Measurements from ENCODE around the gene ASCL3.
"Not testable (repeated sequence)": the region's sequence is repeated elsewhere in the genome, so short reads cannot be mapped to it uniquely, and the experiment has no call there.

The ASCL3 gene

GRCh38 chr11:8942518-8943066 lies at the start of gene ASCL3:
Gene ASCL3 (minus strand): TSS chr11:8943016. CDS start chr11:8938161, 4,855 bp downstream.
- DNase-seq = no peak

DNA sequence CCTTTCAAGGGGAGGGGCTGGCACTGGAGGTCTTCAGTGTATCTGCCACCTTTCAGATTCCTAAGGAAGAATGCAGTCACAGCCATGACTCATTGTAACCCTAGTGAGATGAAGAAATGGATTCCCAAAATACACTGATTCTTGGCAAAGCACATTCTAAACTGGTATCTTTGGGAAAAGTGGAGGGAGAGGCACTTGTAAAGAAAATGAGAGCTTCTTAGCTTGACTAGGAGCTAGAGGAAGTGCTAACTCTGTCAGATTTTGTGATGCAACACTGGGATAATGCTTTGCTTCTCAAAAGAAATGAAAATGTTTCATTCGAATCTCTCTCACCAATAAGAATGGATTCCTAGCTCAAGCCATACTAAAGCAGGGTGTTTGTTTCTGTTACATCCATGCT lies 46.6 kb upstream of the ASCL3 start:
- no peak for DNase-seq

DNA sequence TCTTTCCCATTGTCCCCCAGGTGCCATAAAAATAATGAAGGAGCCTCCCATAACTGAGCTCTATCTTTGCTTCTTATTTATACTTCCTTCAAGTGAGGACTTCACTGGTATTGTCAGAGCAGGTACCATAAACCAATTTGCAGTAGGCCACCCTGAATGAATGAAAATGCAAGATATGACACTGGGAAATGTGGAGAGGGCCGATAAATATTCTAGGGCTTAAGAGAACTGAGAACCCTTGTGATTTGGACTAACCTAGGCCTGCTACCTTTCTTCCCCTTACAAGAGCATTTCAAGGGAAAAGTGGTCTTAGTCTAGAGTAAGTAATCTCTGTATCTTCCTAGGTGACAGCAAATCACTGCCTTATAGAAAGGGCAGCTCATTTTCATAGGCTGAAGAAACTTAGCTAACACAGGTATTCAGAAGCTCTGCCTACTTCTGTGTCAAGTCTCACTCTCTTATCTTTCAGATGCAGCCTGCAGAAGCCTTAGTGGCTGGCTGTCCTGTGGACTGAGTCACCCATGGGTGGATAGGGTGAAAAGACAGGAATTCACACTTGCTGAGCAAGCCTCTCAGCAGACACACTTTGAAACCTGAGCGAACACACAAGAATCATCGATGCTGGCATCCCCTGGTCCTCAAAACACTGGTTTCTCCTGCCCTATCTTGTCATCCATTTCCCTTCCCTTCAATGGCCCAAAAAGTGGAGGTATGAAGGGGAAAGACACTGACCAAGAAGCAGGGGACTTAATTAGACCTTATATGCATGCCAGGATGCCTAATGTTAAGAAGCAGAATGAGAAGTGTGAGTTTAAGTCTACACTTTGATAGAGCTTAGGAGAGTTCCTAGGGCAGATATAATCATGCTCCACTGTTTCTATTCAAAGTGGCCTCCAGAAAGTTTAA lies 45.8 kb upstream of the ASCL3 start:
- peak; percentile 85 for DNase-seq

GRCh38 chr11:8987446-8987845 lies 44.6 kb upstream of the ASCL3 start:
- DNase-seq = no peak

DNA sequence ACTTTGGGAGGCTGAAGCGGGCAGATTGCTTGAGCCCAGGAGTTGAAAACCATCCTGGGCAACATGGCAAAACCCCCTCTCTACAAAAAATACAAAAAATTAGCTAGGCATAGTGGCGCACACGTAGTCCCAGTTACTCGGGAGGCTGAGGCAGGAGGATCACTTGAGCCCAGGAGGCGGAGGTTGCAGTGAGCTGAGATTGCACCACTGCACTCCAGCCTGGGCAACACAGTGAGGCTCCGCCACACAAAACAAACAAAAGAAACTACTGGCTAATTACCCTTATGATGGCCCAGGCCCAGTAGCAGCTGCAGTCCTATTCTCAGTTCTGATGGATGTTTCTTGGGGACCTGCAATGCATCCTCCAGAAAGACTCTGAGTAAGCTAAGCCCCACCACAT lies 44.0 kb upstream of the ASCL3 start:
- DNase-seq = not testable (repeated sequence)

DNA sequence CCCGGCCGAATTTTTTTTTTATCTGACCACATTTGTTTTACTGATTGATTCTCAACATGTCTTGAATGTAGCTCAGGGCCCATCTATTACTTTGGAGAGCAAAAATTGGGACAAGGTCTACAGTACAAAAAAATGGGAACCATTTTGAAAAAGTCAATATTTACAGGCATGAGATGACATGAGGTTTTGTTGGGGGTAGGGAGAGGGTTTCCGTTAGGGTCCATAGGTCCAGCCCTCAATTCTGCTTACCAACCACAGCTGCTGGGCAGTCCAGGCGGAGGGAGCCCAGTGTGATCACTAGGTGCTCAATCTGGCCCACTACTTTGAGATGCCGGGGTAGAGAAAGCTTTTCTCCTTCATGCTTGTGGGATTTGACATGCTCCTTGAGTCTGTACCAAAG lies 42.6 kb upstream of the ASCL3 start:
- no peak for DNase-seq

DNA sequence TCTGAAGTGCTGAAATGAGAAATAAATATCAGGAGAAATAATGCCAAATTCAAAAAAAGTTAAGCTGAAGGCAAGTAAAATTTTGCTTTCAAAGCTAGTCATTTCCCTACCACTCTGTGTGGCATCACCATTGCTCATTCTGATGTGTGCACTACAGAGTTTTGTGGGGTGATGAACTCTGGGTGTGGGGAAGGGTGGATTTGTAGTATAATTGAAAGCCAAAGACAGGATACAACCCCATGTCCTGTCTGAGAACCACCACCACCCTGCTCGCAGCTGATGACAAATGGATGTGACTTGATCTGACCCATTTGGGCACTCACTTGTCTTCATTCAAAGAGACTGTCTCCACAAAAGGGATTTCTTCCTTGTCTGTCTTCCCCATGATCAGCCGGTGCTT lies 40.7 kb upstream of the ASCL3 start:
- DNase-seq = no peak

- DNase-seq = no peak
These were observed 37.7 kb upstream of the ASCL3 start for GRCh38 chr11:8980485-8980884.

- DNase-seq = not testable (repeated sequence)
These were observed 36.5 kb upstream of the ASCL3 start for GRCh38 chr11:8979365-8979764.

DNA sequence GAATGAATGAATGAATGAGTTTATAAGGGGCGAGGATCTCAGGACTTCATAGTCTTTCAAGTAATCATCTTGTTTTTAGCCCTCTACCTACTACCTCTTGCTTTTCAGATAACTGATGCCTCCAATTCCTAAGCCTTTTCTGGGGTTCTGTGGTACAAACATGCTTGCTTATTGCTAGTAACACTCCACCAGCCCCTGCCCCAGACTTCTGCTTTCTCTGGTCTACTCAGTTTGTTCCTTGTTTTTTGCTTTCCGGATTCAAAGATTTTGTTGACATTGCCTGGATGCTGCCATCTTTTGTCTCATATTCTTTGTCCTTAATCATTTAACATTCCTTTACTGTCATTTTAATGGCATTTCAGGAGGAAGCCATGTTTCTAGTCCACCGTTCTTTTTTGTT lies 30.3 kb upstream of the ASCL3 start:
- DNase-seq = no peak

GRCh38 chr11:8971924-8972316 lies 29.1 kb upstream of the ASCL3 start:
- no peak for DNase-seq

- no peak for DNase-seq
These were observed 28.5 kb upstream of the ASCL3 start for GRCh38 chr11:8971196-8971923.

- DNase-seq = no peak
These were observed 24.4 kb upstream of the ASCL3 start for GRCh38 chr11:8967184-8967583.

DNA sequence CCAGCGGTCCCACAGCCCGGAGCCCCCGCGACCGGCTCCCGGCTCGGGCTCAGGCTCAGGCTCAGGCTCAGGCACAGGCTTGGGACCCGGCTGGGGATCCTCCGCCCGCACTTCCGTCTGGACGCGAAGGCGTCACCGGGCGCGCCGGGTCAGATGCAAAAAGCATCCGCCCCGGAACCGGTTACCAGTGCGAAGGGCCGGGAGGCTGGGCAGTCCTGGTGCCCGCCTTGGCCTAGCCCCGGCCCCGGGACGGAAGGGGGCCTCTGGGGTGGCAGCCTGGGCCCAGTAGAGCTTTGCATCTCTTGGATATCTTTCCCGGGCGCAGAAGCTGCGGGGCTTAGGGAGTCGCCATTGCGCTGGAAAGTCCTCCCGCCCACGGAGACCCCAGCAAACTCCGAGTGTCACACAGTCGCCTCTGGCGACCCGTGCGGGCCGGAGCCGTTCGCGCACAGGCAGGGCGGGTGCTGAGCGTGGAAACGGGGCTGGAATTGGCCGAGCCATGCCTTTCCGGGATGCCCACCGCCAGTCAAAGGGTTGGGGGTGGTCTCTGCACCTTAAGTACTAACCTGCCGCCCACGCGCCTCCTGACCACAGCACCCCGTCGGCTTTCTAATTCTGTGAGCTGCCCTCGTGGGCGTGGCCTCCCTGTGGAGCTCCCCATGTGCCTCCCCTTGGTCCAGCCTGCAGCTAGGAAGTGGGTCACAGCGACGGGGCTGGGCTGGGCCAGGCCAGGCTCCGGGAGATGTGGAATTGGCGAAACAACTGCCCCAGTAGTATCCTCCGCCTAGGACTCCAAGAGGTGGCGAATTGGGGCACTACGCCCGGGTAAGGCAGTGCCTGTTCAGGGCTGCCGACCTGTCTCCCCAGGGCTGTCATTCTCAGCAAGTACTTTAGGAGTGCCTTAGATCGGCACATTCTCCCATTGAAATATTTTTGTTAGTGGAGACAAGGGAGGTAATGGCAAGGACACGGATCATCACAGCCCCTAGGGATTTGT lies 21.8 kb upstream of the ASCL3 start, which contains the start of gene TMEM9B:
TSS of gene TMEM9B (minus strand) at position 119 of the 997 bp plus-strand sequence. CDS start 129 bp downstream, outside the sequence.
- DNase-seq = peak; percentile 95

DNA sequence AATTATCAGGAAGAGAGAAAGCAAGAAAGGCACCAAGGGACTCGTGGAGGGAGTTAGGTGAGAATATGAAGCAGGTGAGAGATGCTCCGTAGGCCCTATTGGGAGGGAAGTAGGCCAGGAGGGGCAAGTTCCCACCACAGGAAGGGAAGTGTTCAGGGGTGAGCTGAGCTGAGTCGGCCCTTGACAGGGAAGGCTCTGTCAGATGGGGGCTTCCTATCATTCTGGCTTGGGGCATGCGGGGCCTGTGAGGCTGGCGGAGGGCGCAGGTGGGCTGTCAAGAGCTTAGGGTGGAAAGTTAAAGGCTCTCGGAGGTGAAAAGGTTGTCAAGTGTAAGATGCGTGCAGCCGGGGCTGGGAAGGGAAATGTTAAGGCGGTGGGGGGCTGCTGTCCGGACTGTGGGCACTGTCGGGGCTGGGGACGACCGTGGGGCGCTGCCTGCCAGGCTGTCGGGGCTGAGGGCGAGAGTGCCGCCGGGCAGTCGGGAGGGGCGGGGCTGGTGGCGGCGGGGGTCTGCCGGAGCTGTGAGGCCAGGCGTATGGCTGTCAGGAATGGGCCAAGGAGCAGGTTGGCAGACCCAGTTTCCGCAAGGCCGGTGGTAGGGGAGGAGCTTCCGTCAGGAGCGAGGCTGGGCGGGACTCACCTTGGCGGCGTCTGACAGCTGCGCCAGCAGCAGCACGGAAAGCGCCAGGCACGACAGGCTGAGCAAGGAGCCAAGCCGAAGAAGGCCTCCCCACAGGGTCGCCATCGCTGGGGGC lies 20.9 kb upstream of the ASCL3 start:
- DNase-seq = peak; percentile 91

- peak; percentile 94 for DNase-seq
These were observed 20.0 kb upstream of the ASCL3 start for GRCh38 chr11:8962841-8963240.

- no peak for DNase-seq
These were observed 18.6 kb upstream of the ASCL3 start for GRCh38 chr11:8961401-8961800.

DNA sequence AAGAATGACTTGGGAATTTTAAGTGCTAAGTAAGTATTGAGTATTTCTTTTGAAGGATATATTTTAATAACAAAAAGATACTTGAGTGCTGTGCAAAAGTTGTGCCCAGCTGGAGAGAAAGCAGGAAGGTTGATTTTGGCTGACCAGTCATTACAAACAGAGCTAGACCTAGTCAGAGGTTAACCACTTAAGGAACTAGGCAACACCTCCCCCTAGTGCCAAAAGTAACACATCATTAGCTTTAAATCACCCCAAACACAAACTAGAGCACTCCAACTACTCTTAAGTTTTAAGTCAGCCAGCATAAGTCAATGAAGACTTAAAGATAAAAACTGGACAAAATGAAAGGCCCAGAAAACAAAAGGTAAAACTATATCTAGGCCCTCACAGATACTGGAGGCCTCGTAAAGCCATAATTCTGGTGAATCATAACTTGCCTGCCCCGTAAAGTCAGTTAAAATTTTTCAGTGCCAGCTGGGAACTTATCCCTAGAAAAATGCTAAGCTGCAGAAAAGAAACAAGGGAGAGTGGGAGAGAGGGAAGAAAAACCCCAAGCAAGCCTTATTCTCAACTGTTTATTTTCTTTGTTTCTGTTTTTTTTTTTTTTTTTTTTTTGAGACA lies 16.8 kb upstream of the ASCL3 start:
- DNase-seq = peak; percentile 91

DNA sequence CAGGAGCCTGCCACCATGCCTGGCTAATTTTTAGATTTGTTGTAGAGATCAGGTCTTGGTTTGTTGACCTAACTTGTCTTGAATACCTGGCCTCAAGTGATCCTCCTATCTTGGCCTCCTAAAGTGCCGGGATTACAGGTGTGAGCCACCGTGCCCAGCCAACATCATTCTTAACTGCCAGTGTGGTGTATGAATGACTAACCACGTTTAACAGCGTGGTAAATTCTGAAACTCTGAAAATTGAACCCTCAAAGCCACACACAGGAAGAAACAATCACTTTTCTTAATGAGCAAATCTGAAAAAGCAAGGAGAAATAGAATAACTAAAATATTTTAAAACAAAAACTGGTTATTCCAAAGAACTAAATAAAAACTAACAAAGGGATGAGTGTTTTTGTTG lies 14.0 kb upstream of the ASCL3 start:
- no peak for DNase-seq

DNA sequence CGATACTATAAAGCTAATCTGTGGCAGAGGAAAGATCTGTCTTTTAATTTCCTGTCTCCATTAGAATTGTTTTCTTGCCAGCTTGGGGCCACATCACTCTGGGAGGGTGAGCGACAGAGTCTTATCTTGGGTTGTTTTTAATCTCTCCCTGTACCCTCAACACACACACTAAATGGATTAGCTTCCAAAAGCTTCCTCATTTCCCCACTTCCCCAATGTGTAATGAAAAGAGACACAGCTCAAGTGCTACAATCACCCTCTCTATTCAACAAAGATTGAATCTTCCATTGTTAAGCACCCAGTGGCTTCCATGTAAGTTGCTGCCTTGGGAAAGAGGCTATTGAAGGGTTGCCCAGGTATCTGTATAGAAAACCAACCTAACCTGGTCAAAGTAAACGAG lies 6.1 kb upstream of the ASCL3 start:
- peak; percentile 61 for DNase-seq
